Esophagus muscularis mucosa (tissue), 4 donors: ENCODE measurements around the gene CCDC170. TPM values are rescaled to one million over a fixed set of nuclear protein-coding genes. Genes with fewer than 3 reads are reported as not detected.

Experiments used
- DNase-seq: peaks from one replicate; pipeline ENCODE4 v3.0.0-alpha.2; 2017; ENCODE audit errors: extremely low spot score
- H3K27ac ChIP-seq, 4 donors: fragments of 200-600 bp; sonication (generic); replicated peaks in 1 of 4; 1 replicate in 3 of 4; 2 replicates in 1 of 4; pipeline ENCODE4 v1.5.1; 2016 to 2019; ENCODE audit warnings: mild to moderate bottlenecking in 1 of 4
- H3K27me3 ChIP-seq, 4 donors: fragments of 200-600 bp; sonication (generic); one replicate each; pipeline versions ENCODE4 v1.5.1 to v1.6.0; 2016 to 2019
- H3K36me3 ChIP-seq, 4 donors: fragments of 200-600 bp; sonication (generic); one replicate each; pipeline ENCODE4 v1.5.1; 2016 to 2019
- H3K4me1 ChIP-seq, 4 donors: fragments of 200-600 bp; sonication (generic); one replicate each; pipeline ENCODE4 v1.5.1; 2016 to 2019
- H3K4me3 ChIP-seq, 4 donors: fragments of 200-600 bp; sonication (generic); 1 replicate in 2 of 4; 2 replicates in 2 of 4; pipeline ENCODE4 v1.5.1; 2016 to 2019; ENCODE audit warnings: mild to moderate bottlenecking in 4 of 4, moderate library complexity in 1 of 4
- H3K9me3 ChIP-seq, 4 donors: fragments of 200-600 bp; sonication (generic); 1 replicate in 3 of 4; 2 replicates in 1 of 4; pipeline ENCODE4 v1.5.1; 2016 to 2019
- CTCF ChIP-seq, 3 experiments: fragments of 200-600 bp in 2 of 3; fragments of 450-650 bp in 1 of 3; sonication (generic) in 2 of 3; IDR thresholded peaks; one replicate each; pipeline ENCODE4 v1.5.1; 2017 to 2019; ENCODE audit warnings: antibody characterized with exemption in 3 of 3, mild to moderate bottlenecking in 2 of 3, moderate library complexity in 1 of 3
- EP300 ChIP-seq: sonication (generic); formaldehyde crosslinking; IDR thresholded peaks from one replicate; pipeline ENCODE4 v1.6.1; 2017; ENCODE audit warnings: antibody characterized with exemption
- POLR2A ChIP-seq: fragments of 450-650 bp; IDR thresholded peaks from one replicate; pipeline ENCODE4 v1.6.1; 2017; ENCODE audit warnings: antibody characterized with exemption, moderate library complexity, mild to moderate bottlenecking, low read depth
- POLR2AphosphoS5 ChIP-seq, 2 donors: sonication (generic); formaldehyde crosslinking; IDR thresholded peaks; one replicate each; pipeline ENCODE4 v1.6.1; 2017; ENCODE audit warnings: antibody characterized with exemption in 2 of 2
- WGBS: methylation state at CpG from one replicate; pipeline ENCODE4 v1.1.5; 2018; 5-methylcytosine and 5-hydroxymethylcytosine counted together
- intact Hi-C: fragments of 100-400 bp; cut with DNase I; formaldehyde crosslinking; loops from one replicate; pipeline ENCODE4 v1.15.1; 2023
- total RNA-seq, 4 donors: library from RNA; depleted of rRNA; stranded (reverse); fragments of >200 nt; gene quantifications; one replicate each; pipeline versions ENCODE4 v1.1.0 to v1.2.1, GENCODE V29; 2016

CCDC170 gene
- total RNA-seq, 4 donors from 2014 or later: 0.32 to 1.5 (median 0.49) TPM

DNA sequence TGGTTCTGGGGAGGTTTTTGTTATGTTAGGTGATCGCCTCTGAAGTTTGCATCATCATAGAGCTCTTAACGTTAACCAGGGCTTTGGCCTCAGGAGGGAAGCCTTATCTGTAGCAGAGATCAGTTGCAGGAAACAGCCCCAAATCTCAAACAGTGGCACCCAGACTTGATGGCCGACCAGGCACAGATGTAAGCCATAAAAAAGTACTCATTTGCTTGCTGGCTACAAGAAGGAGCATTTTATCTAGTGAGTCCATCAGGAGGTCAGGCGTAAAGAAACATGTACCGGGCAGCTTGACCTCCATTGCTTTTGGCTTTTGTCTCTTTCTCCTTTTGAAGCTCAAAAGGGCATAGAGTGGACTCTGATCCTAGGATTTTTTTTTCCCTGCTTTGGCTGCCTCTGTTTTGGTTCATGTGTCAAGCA, 122.3 kb downstream of the CCDC170 start:
- no peak for DNase-seq
- no peaks in the 10 kb centered on the region for H3K36me3 ChIP-seq
- intact Hi-C loops: no loop called here
- H3K27ac ChIP-seq: no peak overlapping the region
- H3K27me3 ChIP-seq: no peaks in the 10 kb centered on the region
- no peak overlapping the region for H3K4me3 ChIP-seq
- WGBS: 27% methylated on average over 5 of the region's 5 CpGs
- TF ChIP-seq POLR2AphosphoS5 (IDR thresholded peaks at IDR 0.05): no peak
- no peak for TF ChIP-seq EP300
- TF ChIP-seq POLR2A: no peak
- H3K9me3 ChIP-seq: peaks cover 0 to 5% (median 0%) of the 10 kb centered on the region in 4 donors
- no peaks in the 10 kb centered on the region for H3K4me1 ChIP-seq

- WGBS: 85% methylated on average over 2 of the region's 2 CpGs
- Histone ChIP-seq H3K27ac (no peak overlapping the region), H3K4me1 (no peaks in the 10 kb centered on the region), H3K4me3 (no peak overlapping the region), H3K27me3 (no peaks in the 10 kb centered on the region), H3K36me3 (no peaks in the 10 kb centered on the region), H3K9me3 (peaks cover 0 to 5% (median 0%) of the 10 kb centered on the region in 4 donors)
- DNase-seq: no peak
- intact Hi-C loops: no loop called here
- TF ChIP-seq CTCF (IDR thresholded peaks at IDR 0.05) (no peak), POLR2A (no peak), EP300 (no peak), POLR2AphosphoS5 (IDR thresholded peaks at IDR 0.05) (no peak)
These were observed 122.8 kb downstream of the CCDC170 start for GRCh38 chr6:151616600-151616999.

- Histone ChIP-seq H3K4me3 (no peak overlapping the region), H3K27me3 (no peaks in the 10 kb centered on the region), H3K36me3 (no peaks in the 10 kb centered on the region), H3K4me1 (no peaks in the 10 kb centered on the region), H3K9me3 (peaks cover 0 to 5% (median 0%) of the 10 kb centered on the region in 4 donors), H3K27ac (no peak overlapping the region)
- WGBS: 85% methylated on average over 2 of the region's 2 CpGs
- intact Hi-C loops: no loop called here
- no peak for DNase-seq
- no peak for TF ChIP-seq POLR2A
- no peak for TF ChIP-seq POLR2AphosphoS5 (IDR thresholded peaks at IDR 0.05)
- no peak for TF ChIP-seq CTCF (IDR thresholded peaks at IDR 0.05)
- TF ChIP-seq EP300: no peak
These were observed 123.7 kb downstream of the CCDC170 start for GRCh38 chr6:151617539-151617938.

DNA sequence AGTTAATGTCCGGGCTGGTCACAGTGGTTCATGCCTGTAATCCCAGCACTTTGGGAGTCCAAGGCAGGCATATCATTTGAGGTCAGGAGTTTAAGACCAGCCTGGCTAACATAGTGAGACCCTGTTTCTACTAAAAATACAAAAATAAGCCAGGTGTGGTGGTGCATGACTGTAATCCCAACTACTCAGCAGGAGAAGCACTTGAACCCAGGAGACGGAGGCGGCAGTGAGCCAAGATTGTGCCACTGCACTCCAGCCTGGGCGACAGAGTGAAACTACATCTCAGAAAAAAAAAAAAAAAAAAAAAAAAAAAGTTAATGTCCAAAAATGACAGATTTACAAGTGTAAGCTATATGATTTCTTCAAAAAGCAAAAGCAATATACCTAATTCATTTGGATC, 124.9 kb downstream of the CCDC170 start:
- no peak overlapping the region for H3K4me3 ChIP-seq
- H3K36me3 ChIP-seq: no peaks in the 10 kb centered on the region
- no peak overlapping the region for H3K27ac ChIP-seq
- TF ChIP-seq CTCF (IDR thresholded peaks at IDR 0.05) (no peak), POLR2A (no peak), EP300 (no peak), POLR2AphosphoS5 (IDR thresholded peaks at IDR 0.05) (no peak)
- no peak for DNase-seq
- no peaks in the 10 kb centered on the region for H3K27me3 ChIP-seq
- H3K4me1 ChIP-seq: no peaks in the 10 kb centered on the region
- peaks cover 0 to 5% (median 0%) of the 10 kb centered on the region in 4 donors for H3K9me3 ChIP-seq
- WGBS: 96% methylated on average over 4 of the region's 4 CpGs
- intact Hi-C loops: no loop called here

DNA sequence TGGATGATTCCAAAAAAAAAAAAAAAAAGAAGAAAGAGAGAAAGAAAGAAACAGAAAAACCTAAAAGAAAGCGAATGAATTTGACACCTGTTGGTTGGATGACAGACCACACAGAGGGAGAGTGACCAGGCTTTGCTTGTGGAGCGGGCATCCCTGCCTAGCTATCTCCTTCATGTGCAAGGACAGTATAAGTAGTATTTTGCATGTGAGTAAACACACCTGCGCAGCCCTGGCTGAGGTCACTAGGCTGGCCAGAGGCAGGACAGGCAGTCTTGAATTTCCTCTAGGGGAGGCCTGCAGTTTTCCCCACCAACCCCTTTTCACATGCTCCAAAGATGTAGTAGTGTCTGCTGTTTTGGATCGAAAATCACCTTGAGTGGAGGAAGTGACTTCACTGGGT, 126.4 kb downstream of the CCDC170 start:
- TF ChIP-seq CTCF (IDR thresholded peaks at IDR 0.05): no peak
- no peak for TF ChIP-seq POLR2AphosphoS5 (IDR thresholded peaks at IDR 0.05)
- TF ChIP-seq POLR2A: no peak
- TF ChIP-seq EP300: no peak
- intact Hi-C loops: no loop called here
- H3K9me3 ChIP-seq: peaks cover 0 to 5% (median 0%) of the 10 kb centered on the region in 4 donors
- 67% methylated on average over 4 of the region's 4 CpGs for WGBS
- no peaks in the 10 kb centered on the region for H3K27me3 ChIP-seq
- H3K36me3 ChIP-seq: no peaks in the 10 kb centered on the region
- H3K4me3 ChIP-seq: no peak overlapping the region
- H3K27ac ChIP-seq: no peak overlapping the region
- DNase-seq: no peak
- H3K4me1 ChIP-seq: no peaks in the 10 kb centered on the region
